ENCODE data around the gene CCNY.

- TF ChIP-seq CTCF (IDR thresholded peaks at IDR 0.05) (no peak), POLR2A (IDR thresholded peaks at IDR 0.05) (no peak)
Measured at GRCh38 chr10:35420827-35421552, 84.7 kb downstream of the CCNY start.
